HEK293 (cell line): Measurements from ENCODE around the gene CDK11A.

Experiments used
- CTCF ChIA-PET: fragments of 350-600 bp; formaldehyde crosslinking; extraction: SDS; loops from one replicate; lab custom pipeline; 2021; ENCODE audit warnings: antibody characterized with exemption; lab: Yijun Ruan, JAX
- POLR2A ChIA-PET: fragments of 300-600 bp; formaldehyde crosslinking; extraction: SDS; loops from one replicate; lab custom pipeline; 2020; ENCODE audit warnings: antibody characterized with exemption, inconsistent platforms; lab: Yijun Ruan, JAX
- H3K27ac ChIP-seq: fragments of 200-500 bp; sonication (Bioruptor generic); 2 replicates; pipeline ENCODE4 v1.5.1; 2014; ENCODE audit warnings: low read depth, low read length, control low read depth, inconsistent platforms; ENCODE audit errors: extremely low read depth
- H3K36me3 ChIP-seq, 2 experiments: fragments of 200-500 bp in 1 of 2; sonication (Bioruptor generic) in 1 of 2; 1 replicate in 1 of 2; 2 replicates in 1 of 2; pipeline ENCODE4 v1.5.1; 2014 to 2017; ENCODE audit warnings: inconsistent platforms in 2 of 2, low read length in 2 of 2; ENCODE audit not compliant: control insufficient read depth in 2 of 2, insufficient read depth in 1 of 2
- H3K4me1 ChIP-seq: fragments of 200-500 bp; sonication (Bioruptor generic); 2 replicates; pipeline ENCODE4 v1.5.1; 2014; ENCODE audit warnings: mild to moderate bottlenecking, low read length, inconsistent platforms; ENCODE audit not compliant: control insufficient read depth, insufficient read depth
- H3K4me3 ChIP-seq: 2 replicates; pipeline ENCODE4 v1.5.1; 2011; ENCODE audit warnings: low read depth, mild to moderate bottlenecking, control low read depth, low read length, moderate library complexity
- H3K9me3 ChIP-seq: fragments of 200-500 bp; sonication (Bioruptor generic); 2 replicates; pipeline ENCODE4 v1.5.1; 2014; ENCODE audit warnings: low read depth, low read length, inconsistent platforms; ENCODE audit not compliant: control insufficient read depth, insufficient read depth
- KLF1 ChIP-seq: fragments of 450-650 bp; formaldehyde crosslinking; IDR thresholded peaks from 2 replicates; pipeline ENCODE4 v1.5.1; 2016; ENCODE audit warnings: missing biosample characterization, missing genetic modification characterization
- OSR2 ChIP-seq: fragments of 450-650 bp; formaldehyde crosslinking; IDR thresholded peaks from 2 replicates; pipeline ENCODE4 v1.5.1; 2016; ENCODE audit warnings: missing biosample characterization, missing genetic modification characterization
- RBAK ChIP-seq: fragments of 450-650 bp; formaldehyde crosslinking; IDR thresholded peaks from 2 replicates; pipeline ENCODE4 v1.5.1; 2016; ENCODE audit warnings: missing biosample characterization, missing genetic modification characterization
- SP2 ChIP-seq: fragments of 450-650 bp; formaldehyde crosslinking; IDR thresholded peaks from 2 replicates; pipeline ENCODE4 v1.5.1; 2016; ENCODE audit warnings: missing biosample characterization, missing genetic modification characterization
- ZBTB8A ChIP-seq: fragments of 450-650 bp; formaldehyde crosslinking; IDR thresholded peaks from 2 replicates; pipeline ENCODE4 v1.5.1; 2016; ENCODE audit warnings: missing biosample characterization, missing genetic modification characterization
- ZEB2 ChIP-seq: fragments of 450-650 bp; formaldehyde crosslinking; IDR thresholded peaks from 2 replicates; pipeline ENCODE4 v1.5.1; 2016; ENCODE audit warnings: missing biosample characterization, missing genetic modification characterization
- ZFP3 ChIP-seq: fragments of 450-650 bp; formaldehyde crosslinking; IDR thresholded peaks from 2 replicates; pipeline ENCODE4 v1.5.1; 2016; ENCODE audit warnings: low read depth, missing biosample characterization, missing genetic modification characterization
- ZFP69B ChIP-seq: fragments of 450-650 bp; formaldehyde crosslinking; IDR thresholded peaks from 2 replicates; pipeline ENCODE4 v1.5.1; 2016; ENCODE audit warnings: missing biosample characterization, missing genetic modification characterization
- ZIC2 ChIP-seq: fragments of 450-650 bp; formaldehyde crosslinking; IDR thresholded peaks from 2 replicates; pipeline ENCODE4 v1.5.1; 2016; ENCODE audit warnings: missing biosample characterization, missing genetic modification characterization
- ZNF10 ChIP-seq: fragments of 450-650 bp; formaldehyde crosslinking; IDR thresholded peaks from 2 replicates; pipeline ENCODE4 v1.5.1; 2017; ENCODE audit warnings: missing biosample characterization, missing genetic modification characterization
- ZNF311 ChIP-seq: fragments of 450-650 bp; formaldehyde crosslinking; IDR thresholded peaks from 2 replicates; pipeline ENCODE4 v1.5.1; 2017; ENCODE audit warnings: missing biosample characterization, missing genetic modification characterization, borderline replicate concordance
- ZNF324 ChIP-seq: fragments of 450-650 bp; formaldehyde crosslinking; IDR thresholded peaks from 2 replicates; pipeline ENCODE4 v1.5.1; 2016; ENCODE audit warnings: missing biosample characterization, missing genetic modification characterization
- ZNF473 ChIP-seq: fragments of 450-650 bp; formaldehyde crosslinking; IDR thresholded peaks from 2 replicates; pipeline ENCODE4 v1.5.1; 2017; ENCODE audit warnings: missing biosample characterization, missing genetic modification characterization
- ZNF48 ChIP-seq: fragments of 450-650 bp; formaldehyde crosslinking; IDR thresholded peaks from 2 replicates; pipeline ENCODE4 v1.5.1; 2016; ENCODE audit warnings: missing biosample characterization, missing genetic modification characterization
- ZNF501 ChIP-seq: fragments of 450-650 bp; formaldehyde crosslinking; IDR thresholded peaks from 2 replicates; pipeline ENCODE4 v1.5.1; 2016; ENCODE audit warnings: missing biosample characterization, missing genetic modification characterization
- ZNF660 ChIP-seq: fragments of 450-650 bp; IDR thresholded peaks from 2 replicates; pipeline ENCODE4 v1.5.1; 2018; ENCODE audit warnings: missing biosample characterization, mild to moderate bottlenecking, missing genetic modification characterization
- ZNF791 ChIP-seq: fragments of 450-650 bp; formaldehyde crosslinking; IDR thresholded peaks from 2 replicates; pipeline ENCODE4 v1.5.1; 2016; ENCODE audit warnings: missing biosample characterization, missing genetic modification characterization
- TF ChIP-seq, protein P1 (sequence below): fragments of 450-650 bp; formaldehyde crosslinking; IDR thresholded peaks from 2 replicates; pipeline ENCODE4 v1.5.1; 2016; ENCODE audit warnings: missing biosample characterization, missing genetic modification characterization
- TF ChIP-seq, protein P2 (sequence below): fragments of 450-650 bp; formaldehyde crosslinking; IDR thresholded peaks from 2 replicates; pipeline ENCODE4 v1.5.1; 2016; ENCODE audit warnings: missing biosample characterization, missing genetic modification characterization
- TF ChIP-seq, protein P3 (sequence below): fragments of 450-650 bp; formaldehyde crosslinking; conservative IDR thresholded peaks from 2 replicates; pipeline ENCODE4 v1.5.1; 2016; ENCODE audit warnings: low read depth, missing biosample characterization, missing genetic modification characterization

Gene CDK11A

DNA sequence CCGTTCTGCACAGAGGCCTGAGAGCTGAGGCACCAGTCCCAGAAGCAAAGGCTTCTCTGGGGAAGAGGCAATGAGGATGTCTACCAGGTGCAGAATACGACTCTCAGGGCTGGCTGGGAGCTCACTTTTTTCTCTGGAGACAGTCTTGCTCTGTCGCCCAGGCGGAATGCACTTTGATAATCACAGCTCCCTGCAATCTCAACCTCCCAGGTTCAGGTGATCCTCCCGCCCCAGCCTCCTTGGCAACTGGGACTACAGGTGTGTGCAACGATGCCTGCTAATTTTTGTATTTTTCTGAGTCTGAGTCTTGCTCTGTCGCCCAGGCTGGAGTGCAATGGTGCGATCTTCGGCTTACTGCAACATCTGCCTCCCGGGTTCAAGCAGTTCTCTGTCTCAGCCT lies 36.6 kb upstream of the CDK11A start:
- CTCF ChIA-PET = interaction anchor here (0.5 kb wide), 1 partner anchor 145 kb away, joined by 3 read pairs; no protein-coding TSS in a partner anchor
- H3K9me3 ChIP-seq = no peaks in the 10 kb centered on the region
- H3K27ac ChIP-seq = no peak overlapping the region
- POLR2A ChIA-PET = no interaction called here
- no peak overlapping the region for H3K4me3 ChIP-seq
- TF ChIP-seq ZFP3 (tag by site-specific recombination) (no peak), ZNF48 (tag by site-specific recombination) (no peak), ZFP69B (tag by site-specific recombination) (no peak)
- peaks cover 3 to 100% of the 10 kb centered on the region in 2 experiments; a peak in 2 of 3 replicates for H3K36me3 ChIP-seq
- no peaks in the 10 kb centered on the region for H3K4me1 ChIP-seq

DNA sequence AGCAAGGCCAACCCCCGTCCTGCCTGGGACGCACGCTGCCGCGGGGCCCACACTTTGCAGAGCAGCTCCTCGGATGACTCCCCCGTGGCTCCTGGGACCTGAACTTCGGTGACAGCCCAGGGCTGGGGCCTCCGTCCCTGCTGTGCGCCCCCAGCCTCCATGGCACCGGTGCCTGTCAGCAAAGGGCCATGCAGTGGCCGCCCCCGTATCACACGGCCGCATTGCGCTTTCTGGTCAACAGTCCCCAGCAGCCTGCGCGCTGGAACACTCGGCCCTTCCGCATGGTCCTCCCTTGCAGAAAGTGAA lies 36.1 kb upstream of the CDK11A start:
- POLR2A ChIA-PET = no interaction called here
- no peaks in the 10 kb centered on the region for H3K9me3 ChIP-seq
- CTCF ChIA-PET = no interaction called here
- H3K36me3 ChIP-seq = peaks cover 0 to 100% of the 10 kb centered on the region in 2 experiments; a peak in 2 of 3 replicates
- H3K4me3 ChIP-seq = no peak overlapping the region
- TF ChIP-seq, protein P1, sequence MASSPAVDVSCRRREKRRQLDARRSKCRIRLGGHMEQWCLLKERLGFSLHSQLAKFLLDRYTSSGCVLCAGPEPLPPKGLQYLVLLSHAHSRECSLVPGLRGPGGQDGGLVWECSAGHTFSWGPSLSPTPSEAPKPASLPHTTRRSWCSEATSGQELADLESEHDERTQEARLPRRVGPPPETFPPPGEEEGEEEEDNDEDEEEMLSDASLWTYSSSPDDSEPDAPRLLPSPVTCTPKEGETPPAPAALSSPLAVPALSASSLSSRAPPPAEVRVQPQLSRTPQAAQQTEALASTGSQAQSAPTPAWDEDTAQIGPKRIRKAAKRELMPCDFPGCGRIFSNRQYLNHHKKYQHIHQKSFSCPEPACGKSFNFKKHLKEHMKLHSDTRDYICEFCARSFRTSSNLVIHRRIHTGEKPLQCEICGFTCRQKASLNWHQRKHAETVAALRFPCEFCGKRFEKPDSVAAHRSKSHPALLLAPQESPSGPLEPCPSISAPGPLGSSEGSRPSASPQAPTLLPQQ (tag by site-specific recombination) = 0 out of 2 replicates have a peak, but pooled peaks have one; percentile 27
- no peak for TF ChIP-seq ZEB2
- H3K4me1 ChIP-seq = no peaks in the 10 kb centered on the region
- H3K27ac ChIP-seq = no peak overlapping the region

GRCh38 chr1:1759456-1760344 lies 35.5 kb upstream of the CDK11A start:
- ChIA-PET CTCF (interaction anchor here (0.6 to 0.9 kb wide), 3 partner anchors 89 to 214 kb away, joined by 3 to 4 read pairs (median 3); no protein-coding TSS in a partner anchor), POLR2A (no interaction called here)
- Histone ChIP-seq H3K4me1 (no peaks in the 10 kb centered on the region), H3K4me3 (no peak overlapping the region), H3K36me3 (peaks cover 0 to 100% of the 10 kb centered on the region in 2 experiments; a peak in 2 of 3 replicates), H3K9me3 (no peaks in the 10 kb centered on the region), H3K27ac (no peak overlapping the region)
- TF ChIP-seq ZNF311 (no peak), SP2 (tag by site-specific recombination) (no peak), ZNF10 (tag by site-specific recombination) (0 out of 2 replicates have a peak, but pooled peaks have one; percentile 3), ZNF324 (tag by site-specific recombination) (no peak), KLF1 (tag by site-specific recombination) (no peak), ZNF473 (tag by site-specific recombination) (no peak), ZNF660 (tag by site-specific recombination) (no peak), ZBTB8A (no peak), OSR2 (tag by site-specific recombination) (no peak), ZIC2 (tag by site-specific recombination) (0 out of 2 replicates have a peak, but pooled peaks have one; percentile 9), RBAK (no peak), ZNF501 (no peak), ZNF791 (tag by site-specific recombination) (no peak)
- TF ChIP-seq, protein P2, sequence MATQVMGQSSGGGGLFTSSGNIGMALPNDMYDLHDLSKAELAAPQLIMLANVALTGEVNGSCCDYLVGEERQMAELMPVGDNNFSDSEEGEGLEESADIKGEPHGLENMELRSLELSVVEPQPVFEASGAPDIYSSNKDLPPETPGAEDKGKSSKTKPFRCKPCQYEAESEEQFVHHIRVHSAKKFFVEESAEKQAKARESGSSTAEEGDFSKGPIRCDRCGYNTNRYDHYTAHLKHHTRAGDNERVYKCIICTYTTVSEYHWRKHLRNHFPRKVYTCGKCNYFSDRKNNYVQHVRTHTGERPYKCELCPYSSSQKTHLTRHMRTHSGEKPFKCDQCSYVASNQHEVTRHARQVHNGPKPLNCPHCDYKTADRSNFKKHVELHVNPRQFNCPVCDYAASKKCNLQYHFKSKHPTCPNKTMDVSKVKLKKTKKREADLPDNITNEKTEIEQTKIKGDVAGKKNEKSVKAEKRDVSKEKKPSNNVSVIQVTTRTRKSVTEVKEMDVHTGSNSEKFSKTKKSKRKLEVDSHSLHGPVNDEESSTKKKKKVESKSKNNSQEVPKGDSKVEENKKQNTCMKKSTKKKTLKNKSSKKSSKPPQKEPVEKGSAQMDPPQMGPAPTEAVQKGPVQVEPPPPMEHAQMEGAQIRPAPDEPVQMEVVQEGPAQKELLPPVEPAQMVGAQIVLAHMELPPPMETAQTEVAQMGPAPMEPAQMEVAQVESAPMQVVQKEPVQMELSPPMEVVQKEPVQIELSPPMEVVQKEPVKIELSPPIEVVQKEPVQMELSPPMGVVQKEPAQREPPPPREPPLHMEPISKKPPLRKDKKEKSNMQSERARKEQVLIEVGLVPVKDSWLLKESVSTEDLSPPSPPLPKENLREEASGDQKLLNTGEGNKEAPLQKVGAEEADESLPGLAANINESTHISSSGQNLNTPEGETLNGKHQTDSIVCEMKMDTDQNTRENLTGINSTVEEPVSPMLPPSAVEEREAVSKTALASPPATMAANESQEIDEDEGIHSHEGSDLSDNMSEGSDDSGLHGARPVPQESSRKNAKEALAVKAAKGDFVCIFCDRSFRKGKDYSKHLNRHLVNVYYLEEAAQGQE = no peak
- TF ChIP-seq, protein P3, sequence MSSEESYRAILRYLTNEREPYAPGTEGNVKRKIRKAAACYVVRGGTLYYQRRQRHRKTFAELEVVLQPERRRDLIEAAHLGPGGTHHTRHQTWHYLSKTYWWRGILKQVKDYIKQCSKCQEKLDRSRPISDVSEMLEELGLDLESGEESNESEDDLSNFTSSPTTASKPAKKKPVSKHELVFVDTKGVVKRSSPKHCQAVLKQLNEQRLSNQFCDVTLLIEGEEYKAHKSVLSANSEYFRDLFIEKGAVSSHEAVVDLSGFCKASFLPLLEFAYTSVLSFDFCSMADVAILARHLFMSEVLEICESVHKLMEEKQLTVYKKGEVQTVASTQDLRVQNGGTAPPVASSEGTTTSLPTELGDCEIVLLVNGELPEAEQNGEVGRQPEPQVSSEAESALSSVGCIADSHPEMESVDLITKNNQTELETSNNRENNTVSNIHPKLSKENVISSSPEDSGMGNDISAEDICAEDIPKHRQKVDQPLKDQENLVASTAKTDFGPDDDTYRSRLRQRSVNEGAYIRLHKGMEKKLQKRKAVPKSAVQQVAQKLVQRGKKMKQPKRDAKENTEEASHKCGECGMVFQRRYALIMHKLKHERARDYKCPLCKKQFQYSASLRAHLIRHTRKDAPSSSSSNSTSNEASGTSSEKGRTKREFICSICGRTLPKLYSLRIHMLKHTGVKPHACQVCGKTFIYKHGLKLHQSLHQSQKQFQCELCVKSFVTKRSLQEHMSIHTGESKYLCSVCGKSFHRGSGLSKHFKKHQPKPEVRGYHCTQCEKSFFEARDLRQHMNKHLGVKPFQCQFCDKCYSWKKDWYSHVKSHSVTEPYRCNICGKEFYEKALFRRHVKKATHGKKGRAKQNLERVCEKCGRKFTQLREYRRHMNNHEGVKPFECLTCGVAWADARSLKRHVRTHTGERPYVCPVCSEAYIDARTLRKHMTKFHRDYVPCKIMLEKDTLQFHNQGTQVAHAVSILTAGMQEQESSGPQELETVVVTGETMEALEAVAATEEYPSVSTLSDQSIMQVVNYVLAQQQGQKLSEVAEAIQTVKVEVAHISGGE (tag by site-specific recombination) = no peak
